Loucy (cell line): ENCODE results near the gene DISC1.

Experiments
- H2AFZ ChIP-seq: fragments of 200-600 bp; sonication (generic); 2 replicates; pipeline ENCODE4 v1.6.0; 2016; ENCODE audit warnings: antibody characterized with exemption, mild to moderate bottlenecking, low read length, moderate library complexity
- H3F3A ChIP-seq: fragments of 200-600 bp; 2 replicates; pipeline ENCODE4 v1.6.0; 2016; ENCODE audit warnings: antibody characterized with exemption, low read depth, mild to moderate bottlenecking
- H3K27me3 ChIP-seq: fragments of 200-600 bp; sonication (generic); 2 replicates; pipeline ENCODE4 v1.6.1; 2014; ENCODE audit warnings: low read length, mild to moderate bottlenecking; ENCODE audit not compliant: insufficient read depth, poor library complexity, severe bottlenecking
- H3K36me3 ChIP-seq: fragments of 200-600 bp; sonication (generic); 2 replicates; pipeline ENCODE4 v1.6.1; 2016; ENCODE audit warnings: low read length; ENCODE audit not compliant: insufficient read depth
- H3K4me1 ChIP-seq: fragments of 200-600 bp; sonication (generic); 2 replicates; pipeline ENCODE4 v1.5.1; 2014; ENCODE audit warnings: low read length, mild to moderate bottlenecking; ENCODE audit not compliant: insufficient read depth, poor library complexity, severe bottlenecking
- H3K4me2 ChIP-seq: fragments of 200-600 bp; sonication (generic); 2 replicates; pipeline ENCODE4 v1.6.0; 2014; ENCODE audit warnings: antibody characterized with exemption, low read length, low read depth, mild to moderate bottlenecking; ENCODE audit not compliant: poor library complexity, severe bottlenecking
- H3K4me3 ChIP-seq: fragments of 200-600 bp; sonication (generic); 2 replicates; pipeline ENCODE4 v1.5.1; 2014; ENCODE audit warnings: low read length, mild to moderate bottlenecking, mixed read lengths; ENCODE audit not compliant: poor library complexity, severe bottlenecking
- H3K79me2 ChIP-seq: fragments of 200-600 bp; sonication (generic); 2 replicates; pipeline ENCODE4 v1.6.1; 2014; ENCODE audit warnings: low read length; ENCODE audit not compliant: insufficient read depth
- H3K9ac ChIP-seq: fragments of 200-600 bp; sonication (generic); 2 replicates; pipeline ENCODE4 v1.6.0; 2014; ENCODE audit warnings: mild to moderate bottlenecking, low read depth, low read length, moderate library complexity; ENCODE audit not compliant: poor library complexity, severe bottlenecking
- H3K9me2 ChIP-seq: fragments of 200-600 bp; sonication (generic); replicated peaks from 2 replicates; pipeline ENCODE4 v1.6.1; 2016; ENCODE audit warnings: low read depth, low read length, mixed read lengths
- H3K9me3 ChIP-seq: fragments of 200-600 bp; sonication (generic); 2 replicates; pipeline ENCODE4 v1.6.1; 2014; ENCODE audit warnings: mild to moderate bottlenecking, antibody characterized with exemption, low read length, low read depth; ENCODE audit not compliant: insufficient read depth
- H4K20me1 ChIP-seq: fragments of 200-600 bp; sonication (generic); 2 replicates; pipeline ENCODE4 v1.6.0; 2014; ENCODE audit warnings: antibody characterized with exemption, low read length, mild to moderate bottlenecking; ENCODE audit not compliant: insufficient read depth, poor library complexity, severe bottlenecking
- EZH2phosphoT487 ChIP-seq: fragments of 200-600 bp; IDR thresholded peaks from 2 replicates; pipeline ENCODE4 v1.6.1; 2018; ENCODE audit warnings: antibody characterized with exemption, mild to moderate bottlenecking, moderate library complexity, borderline replicate concordance
- TF ChIP-seq, protein P1 (sequence below): fragments of 200-600 bp; sonication (generic); conservative IDR thresholded peaks from 2 replicates; pipeline ENCODE4 v1.5.1; 2014; ENCODE audit warnings: mild to moderate bottlenecking, antibody characterized with exemption, low read length

The DISC1 gene

DNA sequence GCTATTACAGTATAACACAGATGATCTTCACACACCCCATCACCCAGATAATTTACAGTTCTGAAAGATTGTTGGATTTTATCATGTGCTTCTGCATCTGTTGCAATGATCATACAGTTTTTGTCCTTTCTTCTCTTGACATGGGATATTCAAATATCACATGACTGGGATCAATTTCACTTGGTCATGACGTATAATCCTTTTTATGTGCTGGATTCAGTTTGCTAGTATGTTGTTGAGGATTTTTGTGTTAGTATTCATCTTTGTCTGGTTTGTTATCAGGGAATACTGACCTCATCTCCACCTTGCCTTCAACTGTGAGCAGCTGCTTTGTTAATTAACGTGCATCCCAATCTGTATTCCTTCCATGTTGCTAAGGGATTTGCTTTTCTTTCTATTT lies 44.7 kb upstream of the DISC1 start:
- TF ChIP-seq, protein P1, sequence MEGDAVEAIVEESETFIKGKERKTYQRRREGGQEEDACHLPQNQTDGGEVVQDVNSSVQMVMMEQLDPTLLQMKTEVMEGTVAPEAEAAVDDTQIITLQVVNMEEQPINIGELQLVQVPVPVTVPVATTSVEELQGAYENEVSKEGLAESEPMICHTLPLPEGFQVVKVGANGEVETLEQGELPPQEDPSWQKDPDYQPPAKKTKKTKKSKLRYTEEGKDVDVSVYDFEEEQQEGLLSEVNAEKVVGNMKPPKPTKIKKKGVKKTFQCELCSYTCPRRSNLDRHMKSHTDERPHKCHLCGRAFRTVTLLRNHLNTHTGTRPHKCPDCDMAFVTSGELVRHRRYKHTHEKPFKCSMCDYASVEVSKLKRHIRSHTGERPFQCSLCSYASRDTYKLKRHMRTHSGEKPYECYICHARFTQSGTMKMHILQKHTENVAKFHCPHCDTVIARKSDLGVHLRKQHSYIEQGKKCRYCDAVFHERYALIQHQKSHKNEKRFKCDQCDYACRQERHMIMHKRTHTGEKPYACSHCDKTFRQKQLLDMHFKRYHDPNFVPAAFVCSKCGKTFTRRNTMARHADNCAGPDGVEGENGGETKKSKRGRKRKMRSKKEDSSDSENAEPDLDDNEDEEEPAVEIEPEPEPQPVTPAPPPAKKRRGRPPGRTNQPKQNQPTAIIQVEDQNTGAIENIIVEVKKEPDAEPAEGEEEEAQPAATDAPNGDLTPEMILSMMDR, result no peak
- no peak for TF ChIP-seq EZH2phosphoT487
- no peaks in the 10 kb centered on the region for H3K79me2 ChIP-seq
- H3K9ac ChIP-seq, result no peak overlapping the region
- no peaks in the 10 kb centered on the region for H3F3A ChIP-seq
- no peak overlapping the region for H3K4me3 ChIP-seq
- H3K4me1 ChIP-seq, result no peaks in the 10 kb centered on the region
- no peaks in the 10 kb centered on the region for H3K27me3 ChIP-seq
- no peaks in the 10 kb centered on the region for H3K9me2 ChIP-seq
- H2AFZ ChIP-seq, result no peak overlapping the region
- no peaks in the 10 kb centered on the region for H3K9me3 ChIP-seq
- H4K20me1 ChIP-seq, result no peaks in the 10 kb centered on the region
- no peak overlapping the region for H3K4me2 ChIP-seq
- no peaks in the 10 kb centered on the region for H3K36me3 ChIP-seq

DNA sequence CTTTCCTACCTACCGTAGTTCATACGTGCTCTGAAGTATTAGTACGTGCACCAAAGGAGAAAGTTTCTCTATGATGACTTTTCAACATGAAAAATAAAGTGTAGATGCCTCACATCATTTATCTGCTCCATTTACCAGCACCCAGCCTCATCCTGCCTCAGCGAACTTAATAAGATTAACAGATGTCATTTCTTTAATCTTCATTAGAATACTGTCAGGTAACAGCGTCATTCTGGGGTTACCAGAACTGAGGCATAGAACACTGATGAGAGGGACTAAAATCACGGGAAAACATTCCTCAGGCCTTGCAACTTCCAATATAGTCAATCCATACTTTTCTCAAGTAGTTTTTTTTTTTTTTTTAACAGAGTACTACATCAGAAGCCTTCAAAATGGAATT lies 43.2 kb upstream of the DISC1 start:
- H3K9ac ChIP-seq, result no peak overlapping the region
- H3K27me3 ChIP-seq, result no peaks in the 10 kb centered on the region
- H3F3A ChIP-seq, result no peaks in the 10 kb centered on the region
- H2AFZ ChIP-seq, result no peak overlapping the region
- no peak overlapping the region for H3K4me2 ChIP-seq
- H3K79me2 ChIP-seq, result no peaks in the 10 kb centered on the region
- H3K9me2 ChIP-seq, result no peaks in the 10 kb centered on the region
- H3K4me1 ChIP-seq, result no peaks in the 10 kb centered on the region
- TF ChIP-seq, protein P1, result no peak
- TF ChIP-seq EZH2phosphoT487, result no peak
- no peaks in the 10 kb centered on the region for H3K36me3 ChIP-seq
- H4K20me1 ChIP-seq, result no peaks in the 10 kb centered on the region
- no peaks in the 10 kb centered on the region for H3K9me3 ChIP-seq
- no peak overlapping the region for H3K4me3 ChIP-seq

DNA sequence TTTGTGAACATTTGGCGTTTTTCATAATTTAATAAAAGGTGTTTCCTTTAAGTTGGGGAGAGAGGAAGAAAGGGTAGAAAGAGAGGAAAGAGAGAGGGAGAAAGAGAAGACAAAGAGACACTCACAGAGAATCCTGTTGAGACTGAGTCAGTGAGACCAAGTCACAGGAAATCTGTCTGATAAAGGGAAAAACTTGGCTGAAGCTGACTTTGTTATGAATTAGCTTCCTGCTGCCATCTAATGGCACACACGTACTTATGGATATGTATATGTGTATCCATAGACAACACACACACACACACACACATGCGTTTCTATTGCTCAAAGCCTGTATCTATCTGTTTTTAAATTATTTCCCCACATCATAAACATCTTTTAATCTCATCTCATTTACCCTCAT lies 42.5 kb upstream of the DISC1 start:
- Histone ChIP-seq H2AFZ (no peak overlapping the region), H3K79me2 (no peaks in the 10 kb centered on the region), H3K9ac (no peak overlapping the region), H3K9me3 (no peaks in the 10 kb centered on the region), H3K4me1 (no peaks in the 10 kb centered on the region), H3K27me3 (no peaks in the 10 kb centered on the region), H3K4me3 (no peak overlapping the region), H3F3A (no peaks in the 10 kb centered on the region), H4K20me1 (no peaks in the 10 kb centered on the region), H3K4me2 (no peak overlapping the region), H3K36me3 (no peaks in the 10 kb centered on the region), H3K9me2 (no peaks in the 10 kb centered on the region)
- no peak for TF ChIP-seq EZH2phosphoT487
- TF ChIP-seq, protein P1, result peak; percentile 51
